Caki2 (cell line): Measurements from ENCODE around the gene ORM1. TPM values are rescaled to one million over a fixed set of nuclear protein-coding genes. Genes with fewer than 3 reads are reported as not detected.

Experiments
- DNase-seq: peaks from one replicate; pipeline ENCODE4 v3.0.0-alpha.2; 2015; ENCODE audit warnings: low read depth
- in situ Hi-C: cut with HindIII; loops from 2 replicates; pipeline ENCODE4 v1.10.0; 2016; ENCODE audit warnings: low sequenced_read_pairs, low pct_unique_long_range_greater_than_20kb, mixed read lengths
- total RNA-seq: library from RNA; depleted of rRNA; stranded (reverse); fragments of >200 nt; shearing (Covaris generic); gene quantifications from 2 replicates; pipeline ENCODE4 v1.2.3, GENCODE V29; 2014; ENCODE audit warnings: low replicate concordance

The ORM1 gene
- total RNA-seq, 1 experiment from 2014 or later: not detected

- DNase-seq: no peak
- in situ Hi-C loops: no loop called here
Observed at GRCh38 chr9:114301798-114302565, 20.9 kb upstream of the ORM1 start.

- in situ Hi-C loops: no loop called here
- DNase-seq: no peak
Observed at GRCh38 chr9:114302727-114303126, 20.2 kb upstream of the ORM1 start.

- in situ Hi-C loops: no loop called here
- no peak for DNase-seq
Observed at GRCh38 chr9:114303571-114303970, 19.3 kb upstream of the ORM1 start.

- no peak for DNase-seq
- in situ Hi-C loops: no loop called here
Observed at GRCh38 chr9:114303977-114304376, 18.9 kb upstream of the ORM1 start.

GRCh38 chr9:114304416-114305188 lies 18.3 kb upstream of the ORM1 start:
- in situ Hi-C loops: no loop called here
- DNase-seq: no peak

GRCh38 chr9:114307899-114308267 lies 15.0 kb upstream of the ORM1 start:
- DNase-seq: no peak
- in situ Hi-C loops: no loop called here

- in situ Hi-C loops: no loop called here
- no peak for DNase-seq
Observed at GRCh38 chr9:114308361-114308950, 14.4 kb upstream of the ORM1 start.

GRCh38 chr9:114309096-114309495 lies 13.8 kb upstream of the ORM1 start:
- in situ Hi-C loops: no loop called here
- DNase-seq: no peak

GRCh38 chr9:114310471-114311450 lies 12.1 kb upstream of the ORM1 start:
- no peak for DNase-seq
- in situ Hi-C loops: no loop called here

- in situ Hi-C loops: no loop called here
Observed at GRCh38 chr9:114311571-114312512, 11.1 kb upstream of the ORM1 start.

GRCh38 chr9:114312513-114312875 lies 10.4 kb upstream of the ORM1 start:
- in situ Hi-C loops: no loop called here
- DNase-seq: no peak

More at GRCh38 chr9:114311571-114312512, 11.1 kb upstream of the ORM1 start:
- DNase-seq: no peak

GRCh38 chr9:114313186-114313585 lies 9.7 kb upstream of the ORM1 start:
- no peak for DNase-seq
- in situ Hi-C loops: no loop called here

- no peak for DNase-seq
- in situ Hi-C loops: no loop called here
Observed at GRCh38 chr9:114314256-114314867, 8.5 kb upstream of the ORM1 start.

- DNase-seq: no peak
- in situ Hi-C loops: no loop called here
Observed at GRCh38 chr9:114314881-114315722, 7.8 kb upstream of the ORM1 start.

- DNase-seq: no peak
- in situ Hi-C loops: no loop called here
Observed at GRCh38 chr9:114315723-114316363, 7.1 kb upstream of the ORM1 start.
